Bone marrow (tissue), 2 donors: ENCODE data around the gene SUPT5H.

Experiments
- DNase-seq, 2 donors: peaks; one replicate each; lab custom pipeline; 2025; lab: John Stamatoyannopoulos, UW

Gene SUPT5H

DNA sequence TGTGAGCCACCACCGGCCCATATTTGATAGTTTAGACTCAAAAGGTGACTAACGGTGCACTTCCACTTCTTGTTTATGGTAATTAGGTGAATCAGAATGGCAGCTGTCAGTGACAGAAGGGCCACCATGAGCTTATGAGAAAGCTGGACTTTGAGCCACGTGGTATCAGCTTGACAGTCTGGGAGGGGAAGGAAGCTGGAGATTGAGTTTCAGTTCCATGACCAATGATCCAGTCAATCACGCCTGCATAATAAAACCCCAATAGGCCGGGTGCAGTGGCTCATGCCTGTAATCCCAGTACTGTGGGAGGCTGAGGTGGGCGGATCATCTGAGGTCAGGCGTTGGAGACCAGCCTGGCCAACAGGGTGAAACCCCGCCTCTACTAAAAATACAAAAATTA is 79.1 kb downstream of the SUPT5H start:
- DNase-seq: no peak

DNA sequence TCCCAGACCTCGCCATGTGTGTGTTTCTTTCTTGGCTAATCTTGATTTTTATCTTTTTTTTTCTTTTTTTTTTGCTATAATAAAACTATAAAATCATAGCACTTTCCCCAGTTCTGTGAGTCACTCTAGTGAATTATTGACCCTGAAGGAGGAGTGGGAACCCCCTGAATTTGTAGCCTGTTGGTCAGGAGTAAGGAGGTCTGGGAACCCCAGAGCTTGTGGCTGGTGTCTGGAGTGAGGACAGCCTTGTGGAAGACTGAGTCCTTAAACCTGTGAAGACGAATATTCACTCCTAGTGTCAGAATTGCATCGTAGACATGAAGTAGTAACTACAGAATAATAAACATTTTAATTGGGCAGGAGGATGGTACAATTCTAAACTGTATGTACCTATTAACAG is 79.8 kb downstream of the SUPT5H start:
- no peak for DNase-seq
